ENCODE data around the gene FUT7. TPM values are rescaled to one million over a fixed set of nuclear protein-coding genes. Genes with fewer than 3 reads are reported as not detected.

The FUT7 gene
- total RNA-seq, 1 experiment from 2014 or later = not detected

DNA sequence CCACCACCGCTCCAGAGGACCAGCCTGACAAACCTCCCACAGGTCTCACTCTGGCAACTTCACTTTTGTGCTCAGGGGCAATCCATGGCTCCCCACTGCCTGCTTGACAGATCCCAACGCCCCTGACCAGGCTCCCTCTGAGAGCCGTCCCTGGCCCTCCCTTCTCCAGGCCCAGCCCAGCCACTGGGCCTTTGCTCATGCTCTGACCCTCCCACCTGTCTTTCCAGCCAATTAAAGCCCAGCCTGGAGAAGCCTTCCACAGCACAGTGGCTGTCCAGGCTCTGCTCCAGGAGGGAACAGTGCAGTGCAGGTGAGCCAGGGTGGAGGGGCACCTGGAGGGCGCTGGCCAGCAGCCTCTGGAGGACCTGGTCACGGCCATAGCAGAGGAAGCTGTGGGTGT is 18.7 kb upstream of the FUT7 start:
- DNase-seq (ENCODE audit: low read depth) = no peak

DNA sequence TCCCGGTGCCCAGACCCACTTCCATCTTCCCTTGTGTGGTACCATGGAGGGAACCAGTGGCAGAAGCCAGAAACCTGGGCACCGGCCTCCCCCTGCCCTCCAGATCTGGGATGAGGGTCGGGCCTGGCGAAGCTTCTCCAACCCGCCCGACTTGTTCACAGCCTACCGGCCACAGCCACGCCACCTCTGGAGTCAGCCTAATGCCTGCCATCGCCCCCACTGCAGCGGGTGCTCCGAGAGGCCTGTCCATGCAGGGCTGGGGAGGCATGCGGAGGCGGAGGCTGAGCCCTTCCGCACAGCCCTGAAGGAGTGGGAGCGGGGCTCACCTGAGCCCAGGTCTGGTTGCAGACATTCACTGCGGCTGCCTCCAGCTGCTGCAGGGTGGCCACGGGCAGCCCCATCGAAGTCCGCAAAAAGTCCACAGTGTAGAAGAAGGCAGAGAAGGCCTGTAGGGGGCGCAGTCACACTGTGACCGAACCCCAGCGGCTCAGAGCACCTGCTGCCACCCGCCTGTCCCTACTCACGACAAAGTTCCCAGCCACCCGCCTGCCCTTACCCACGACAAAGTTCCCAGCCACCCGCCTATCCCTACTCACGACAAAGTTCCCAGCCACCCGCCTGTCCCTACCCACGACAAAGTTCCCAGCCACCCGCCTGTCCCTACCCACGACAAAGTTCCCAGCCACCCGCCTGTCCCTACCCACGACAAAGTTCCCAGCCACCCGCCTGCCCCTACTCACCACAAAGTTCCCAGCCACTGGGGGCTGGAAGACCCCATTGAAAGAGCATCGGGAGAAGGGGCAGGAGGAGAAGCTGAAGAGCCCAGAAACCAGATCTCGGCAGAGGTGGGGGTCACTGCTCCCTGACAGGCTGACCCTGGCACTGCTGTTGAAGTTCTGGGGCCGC is 17.9 kb upstream of the FUT7 start:
- no peak for DNase-seq (ENCODE audit: low read depth)

DNA sequence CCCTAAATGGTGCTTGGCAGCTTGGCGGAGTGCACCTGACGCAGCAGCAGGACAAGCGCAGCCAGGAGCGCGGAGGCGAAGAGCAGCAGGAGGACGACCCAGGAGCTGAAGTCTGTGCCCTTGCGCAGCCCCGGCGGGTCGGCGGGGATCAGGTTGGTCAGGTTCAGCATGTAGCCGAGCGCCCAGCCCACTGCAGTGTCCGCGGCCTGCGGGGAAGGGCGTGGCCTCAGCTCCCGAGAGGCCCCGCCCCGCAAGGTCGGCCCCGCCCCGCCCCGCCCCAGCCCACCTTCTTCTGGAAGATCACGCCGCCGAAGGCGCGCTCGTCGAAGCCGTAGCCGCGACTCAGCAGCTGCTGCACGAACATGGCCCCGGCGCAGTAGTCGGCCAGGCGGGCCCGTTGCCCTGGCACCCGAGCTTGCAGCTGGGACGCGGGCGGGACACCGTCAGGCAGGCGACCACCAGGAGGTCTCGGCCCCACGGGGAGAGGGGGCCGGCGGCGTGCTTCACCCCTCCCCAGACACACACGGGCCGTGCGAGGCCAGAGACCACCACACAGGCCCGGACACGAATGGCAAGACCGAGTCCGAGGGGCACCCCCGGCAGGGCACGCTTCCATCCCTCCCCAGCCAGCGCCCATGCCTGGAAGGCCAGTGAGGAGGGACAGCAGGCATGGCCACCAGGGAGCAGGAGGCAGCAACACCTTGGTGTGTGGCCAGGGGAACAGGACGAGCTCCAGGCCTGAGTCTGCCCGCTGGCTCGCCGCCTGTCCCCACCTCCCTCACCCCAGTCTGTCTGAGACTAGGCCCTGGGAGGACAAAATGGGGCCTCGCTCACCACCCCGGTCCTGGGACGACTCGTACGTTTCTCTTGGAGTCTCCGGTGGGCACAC is 17.0 kb upstream of the FUT7 start:
- no peak for DNase-seq (ENCODE audit: low read depth)

DNA sequence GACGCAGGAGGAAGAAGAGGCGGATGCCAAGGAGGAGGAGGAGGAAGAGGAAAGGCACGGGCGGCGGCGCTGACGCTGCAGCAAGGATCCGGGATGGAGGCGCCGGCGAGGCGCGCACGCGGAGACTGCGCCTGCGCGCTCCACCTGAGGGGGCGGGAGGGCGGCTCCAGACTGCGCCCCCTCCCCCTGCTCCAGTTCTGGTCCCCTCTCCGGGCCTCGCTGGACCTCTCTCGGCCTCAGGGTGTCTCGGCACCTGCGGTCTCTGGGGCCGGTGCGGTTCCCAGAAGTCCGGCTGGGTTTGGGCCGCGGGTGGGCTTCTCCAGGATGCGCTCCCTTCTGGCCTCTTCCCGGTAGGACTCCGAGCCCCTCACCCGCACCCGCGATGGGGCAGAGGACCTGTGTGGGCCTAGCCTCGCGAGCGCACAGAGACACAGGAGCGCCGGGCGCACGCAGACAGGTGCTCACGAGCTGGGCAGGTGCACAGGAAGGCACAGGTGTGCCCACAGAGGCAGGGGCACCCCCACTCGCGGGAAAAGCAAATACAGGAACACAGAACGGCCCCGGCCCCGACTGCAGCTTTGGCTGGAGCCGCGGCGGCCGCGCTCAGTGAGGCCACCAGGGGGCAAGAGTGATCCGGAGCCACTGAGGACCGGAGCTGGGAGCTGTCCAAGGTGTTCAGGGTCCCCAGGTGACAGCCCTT is 14.3 kb upstream of the FUT7 start, which contains the start of gene NPDC1:
Gene NPDC1 (minus strand): TSS at position 90 of the 700 bp plus-strand sequence. CDS start 188 bp downstream, outside the sequence.
- peak; percentile 74 for DNase-seq (ENCODE audit: low read depth)

DNA sequence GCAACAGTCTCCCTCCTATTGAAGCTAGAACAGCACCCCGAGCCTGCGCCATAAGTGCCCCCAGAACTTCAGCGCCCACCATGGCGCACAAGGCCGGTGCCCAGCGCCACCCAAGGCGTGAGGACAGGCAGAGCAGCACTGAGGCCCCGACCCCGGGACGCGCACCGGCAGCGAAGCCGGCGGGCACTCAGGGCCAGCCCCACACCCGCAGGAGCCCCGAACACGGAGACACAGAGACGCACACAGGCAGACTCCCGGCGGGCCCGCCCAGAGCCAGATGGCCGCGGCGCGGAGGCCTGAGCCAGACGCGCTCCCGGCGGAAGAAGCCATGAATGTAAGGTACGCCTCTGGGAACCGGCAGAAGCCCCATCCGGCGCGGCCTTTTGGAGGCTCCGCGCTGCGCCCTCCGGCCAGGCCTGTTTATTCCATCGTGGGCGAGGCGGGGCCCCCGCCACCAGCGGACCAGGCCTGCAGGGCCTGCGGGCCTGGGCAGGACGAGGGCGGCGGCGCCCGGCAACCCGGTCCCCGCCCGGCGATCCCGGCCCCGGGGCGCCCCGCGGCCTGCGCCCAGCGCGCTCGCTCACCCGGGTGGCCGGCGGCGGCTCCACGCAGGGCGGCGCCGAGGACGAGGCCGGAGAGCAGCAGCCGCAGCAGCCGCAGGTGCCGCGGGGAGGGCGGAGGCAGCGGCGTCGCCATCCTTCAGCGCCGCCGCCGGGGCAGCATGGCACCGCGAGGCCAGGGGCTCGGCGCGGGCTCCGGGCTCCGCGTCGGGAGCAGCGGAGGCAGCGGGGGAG is 13.6 kb upstream of the FUT7 start:
- no peak for DNase-seq (ENCODE audit: low read depth)

DNA sequence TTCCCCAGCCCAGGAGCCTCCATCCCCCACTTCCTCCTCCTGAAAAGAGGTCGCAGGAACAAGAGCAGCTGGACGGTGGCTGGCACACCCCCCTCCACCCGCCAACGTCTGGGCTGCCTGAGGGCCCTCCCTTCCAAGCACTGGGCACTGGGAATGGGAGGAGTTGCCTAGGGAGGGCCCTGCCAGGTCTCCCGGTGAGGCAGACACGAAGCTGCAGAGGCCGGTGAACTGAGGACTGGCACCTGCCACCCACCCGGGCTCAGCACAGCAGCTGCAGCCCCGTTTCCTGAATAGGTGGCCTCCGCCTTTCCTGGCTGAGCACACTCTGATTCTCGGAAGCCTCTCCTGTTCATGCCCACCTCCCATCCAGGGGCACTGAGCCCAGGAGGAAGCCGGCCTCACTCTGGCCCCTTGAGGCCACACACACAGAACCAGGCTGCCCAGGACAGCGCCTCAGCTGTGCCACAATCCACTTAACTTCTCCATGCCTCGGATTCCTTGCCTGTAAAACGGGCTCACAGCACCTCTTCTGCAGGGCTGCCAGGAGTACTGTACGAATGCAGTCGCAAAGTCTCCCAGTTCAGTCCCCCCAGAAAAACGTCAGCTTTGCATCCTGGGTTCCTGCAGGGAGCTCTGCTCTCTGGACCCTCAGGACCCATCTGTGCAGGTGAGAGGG is 12.8 kb upstream of the FUT7 start:
- DNase-seq (ENCODE audit: low read depth) = no peak

DNA sequence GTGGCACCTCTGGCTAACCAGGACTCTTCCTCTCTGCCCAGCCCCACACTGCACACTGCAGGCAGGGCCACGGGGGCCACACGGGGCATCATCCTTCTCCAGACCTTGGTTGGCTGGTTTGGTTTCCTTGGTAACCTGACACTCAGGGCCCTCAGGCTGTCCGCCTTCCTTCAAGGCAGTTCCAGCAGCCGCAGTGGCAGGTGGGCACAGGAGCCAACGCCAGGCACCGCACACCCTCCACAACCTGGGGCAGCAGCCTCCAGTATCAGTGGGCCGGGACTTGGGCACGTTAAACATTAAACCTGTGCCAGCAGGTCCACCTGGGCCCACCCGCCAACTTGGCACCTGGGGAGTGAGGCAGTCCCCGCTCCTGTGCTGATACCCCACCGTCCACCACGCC is 12.1 kb upstream of the FUT7 start:
- DNase-seq (ENCODE audit: low read depth) = no peak

DNA sequence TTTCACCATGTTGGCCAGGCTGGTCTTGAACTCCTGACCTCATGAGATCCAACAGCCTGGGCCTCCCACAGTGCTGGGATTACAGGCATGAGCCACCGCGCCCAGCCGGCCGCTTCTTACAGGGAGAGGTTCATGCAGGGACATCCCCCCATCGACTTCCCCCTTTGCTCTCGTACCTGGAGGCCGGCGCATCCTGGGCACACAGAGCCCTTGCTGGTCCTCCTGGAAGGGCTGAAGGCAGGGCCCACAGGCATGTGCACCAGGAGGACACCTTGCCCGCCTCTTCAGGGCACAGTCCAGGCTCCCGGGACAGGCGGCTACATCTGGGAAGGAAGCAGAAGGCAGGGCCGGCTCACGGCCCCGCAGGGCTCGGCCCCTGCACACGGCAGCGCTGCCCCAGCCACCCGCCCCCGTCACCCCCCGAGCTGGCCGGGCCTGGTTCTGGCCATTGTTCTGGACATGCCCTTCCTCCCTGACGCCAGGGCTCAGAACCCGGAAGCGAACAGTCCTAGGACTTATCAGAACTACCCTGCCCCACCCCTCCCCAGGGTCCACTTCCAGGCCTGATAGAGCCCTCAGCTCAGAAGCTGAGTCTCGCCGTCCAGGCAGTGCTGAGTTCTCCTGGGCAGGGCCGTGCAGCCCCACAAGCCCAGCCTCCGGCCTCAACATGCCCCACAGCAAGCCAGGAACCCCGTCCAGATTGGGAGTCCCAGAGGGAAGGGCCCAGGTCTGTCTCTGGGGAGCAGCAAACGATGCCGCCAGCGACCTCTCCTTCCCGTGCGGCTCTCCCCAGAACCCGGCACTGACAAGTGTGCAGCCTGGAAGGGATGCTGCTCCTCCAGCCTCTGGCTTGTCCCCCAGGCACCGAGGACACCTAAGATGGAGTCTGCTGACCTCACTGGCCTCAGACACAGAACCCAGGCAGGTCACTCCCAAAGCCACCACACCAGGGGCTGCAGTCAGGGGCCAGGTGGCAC is 11.2 kb upstream of the FUT7 start:
- no peak for DNase-seq (ENCODE audit: low read depth)

DNA sequence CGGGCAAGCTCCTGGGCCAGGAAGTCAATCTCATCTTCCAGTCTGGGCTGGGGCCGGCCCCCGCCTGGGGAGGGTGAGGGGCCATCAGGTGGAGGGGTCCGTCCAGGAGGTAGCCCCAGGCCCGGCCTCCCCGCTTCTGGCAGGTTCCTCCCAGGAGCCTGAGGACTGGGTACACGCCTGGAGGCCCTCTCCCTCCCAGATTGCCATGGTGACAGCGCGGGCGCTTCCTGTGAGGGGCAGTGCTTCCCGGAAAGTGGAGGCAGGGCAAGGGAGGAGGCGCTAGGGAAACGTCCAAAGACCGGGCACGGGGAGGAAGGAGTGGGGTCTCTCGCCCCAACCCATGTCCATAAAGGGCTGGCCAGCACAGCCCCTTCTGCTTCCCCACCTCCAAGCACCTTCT is 9.2 kb upstream of the FUT7 start:
- DNase-seq (ENCODE audit: low read depth) = no peak

DNA sequence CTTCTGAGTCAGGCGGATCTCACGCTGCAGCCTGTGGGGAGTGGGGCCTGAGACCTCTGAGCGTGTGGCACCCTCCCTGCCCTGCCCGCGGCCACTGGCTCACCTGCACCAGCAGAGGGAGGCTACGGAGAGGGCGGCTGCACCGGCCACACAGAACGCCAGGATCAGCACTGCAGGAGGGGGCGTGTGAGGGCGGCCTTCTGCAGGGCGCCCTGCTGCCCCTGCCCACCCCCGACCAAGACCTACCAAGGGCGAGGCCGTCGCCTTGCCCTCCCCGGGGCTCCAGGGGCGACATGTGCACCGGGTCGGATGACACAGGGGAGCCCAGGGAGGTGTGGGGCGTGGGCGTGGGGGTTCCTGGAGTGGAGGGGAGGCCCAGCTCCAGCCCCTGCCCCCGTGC is 8.7 kb upstream of the FUT7 start:
- DNase-seq (ENCODE audit: low read depth) = no peak

DNA sequence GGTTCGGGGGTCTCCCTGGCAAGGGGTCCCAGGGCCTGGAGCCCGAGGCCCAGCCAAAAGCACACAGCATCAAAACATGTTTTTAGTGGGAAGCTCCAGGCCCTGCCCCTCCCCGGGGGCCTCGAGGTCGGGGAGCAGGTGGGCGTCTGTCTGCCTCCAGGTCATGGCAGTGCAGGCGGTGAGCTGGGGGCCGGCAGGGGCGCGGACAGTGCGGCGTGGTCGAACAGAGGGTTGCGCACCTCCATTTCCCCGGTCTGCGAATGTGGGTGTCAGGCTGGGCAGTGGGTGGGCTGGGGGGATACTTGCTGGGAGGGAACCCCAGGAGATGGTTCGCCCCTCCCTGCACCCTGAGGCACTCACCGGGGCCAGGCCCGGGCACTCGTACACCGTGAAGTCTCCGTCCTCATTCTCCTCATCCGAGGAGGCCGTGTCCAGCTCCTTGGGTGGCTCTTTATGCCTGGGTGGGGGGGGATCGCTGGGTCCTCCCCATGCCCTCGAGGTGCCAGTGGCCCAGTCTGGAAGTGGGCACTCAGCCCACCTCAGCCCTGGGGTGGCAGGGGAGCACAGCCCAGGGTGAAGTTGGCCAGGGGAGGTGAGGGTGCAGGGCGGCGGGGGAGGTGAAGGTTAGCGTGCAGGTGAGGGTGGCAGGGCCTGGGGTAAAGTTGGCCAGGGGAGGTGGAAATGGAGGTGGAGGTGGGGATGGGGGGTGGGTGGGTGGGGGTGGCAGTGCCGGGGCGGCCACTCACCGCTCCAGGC is 7.9 kb upstream of the FUT7 start:
- DNase-seq (ENCODE audit: low read depth) = no peak

DNA sequence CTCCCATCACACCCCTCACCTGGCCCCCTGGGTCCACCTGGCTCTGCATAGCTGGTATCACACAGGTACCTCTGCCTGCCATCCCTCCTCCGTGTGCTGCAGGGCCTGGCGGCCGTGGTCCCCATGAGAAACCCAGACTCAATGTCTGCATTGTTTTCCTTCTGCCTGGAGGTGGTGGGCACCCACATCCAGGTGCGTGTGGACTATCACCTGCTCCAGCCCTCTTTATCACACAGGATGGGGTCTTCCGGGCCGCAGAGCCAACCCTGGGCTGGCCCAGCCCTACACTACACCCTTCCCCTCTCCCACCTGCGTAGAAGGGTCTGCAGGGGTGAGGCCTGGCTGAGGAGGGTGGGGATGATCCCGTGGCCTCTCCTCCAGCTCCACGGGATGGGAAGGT is 7.0 kb upstream of the FUT7 start:
- no peak for DNase-seq (ENCODE audit: low read depth)

DNA sequence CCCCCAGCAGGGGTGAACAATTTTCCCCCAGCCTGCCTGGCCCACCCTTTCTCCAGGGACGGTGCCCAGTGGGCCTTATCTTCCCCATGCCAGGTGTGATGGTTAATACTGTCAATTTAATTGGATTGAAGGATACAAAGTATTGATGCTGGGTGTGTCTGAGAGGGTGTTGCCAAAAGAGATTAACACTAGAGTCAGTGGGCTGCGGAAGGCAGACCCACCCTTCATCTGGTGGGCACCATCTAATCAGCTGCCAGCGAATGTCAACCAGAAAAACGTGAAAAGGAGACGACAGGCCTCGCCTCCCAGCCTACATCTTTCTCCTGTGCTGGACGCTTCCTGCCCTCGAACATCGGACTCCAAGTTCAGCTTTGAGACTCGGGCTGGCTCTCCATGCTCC is 5.6 kb upstream of the FUT7 start:
- no peak for DNase-seq (ENCODE audit: low read depth)

DNA sequence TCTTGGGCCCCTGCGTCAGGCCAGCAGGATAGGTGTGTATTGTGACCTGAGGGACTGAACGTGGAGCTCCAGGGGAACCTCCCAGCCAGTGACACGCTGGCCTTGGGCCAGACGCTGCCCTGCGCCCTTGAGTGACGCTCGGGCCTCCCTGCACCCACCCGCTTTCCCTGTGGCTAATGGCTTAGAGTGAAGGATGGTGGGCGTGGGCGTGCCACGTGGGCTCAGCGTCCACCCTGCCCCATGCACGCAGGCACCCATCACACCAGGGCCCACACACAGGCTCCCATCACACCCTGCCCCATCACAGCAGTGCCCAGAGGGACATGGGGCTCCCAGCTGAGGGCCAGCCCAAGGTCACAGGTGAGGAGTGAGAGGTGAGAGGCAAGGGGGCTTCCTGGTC is 5.1 kb upstream of the FUT7 start:
- no peak for DNase-seq (ENCODE audit: low read depth)

DNA sequence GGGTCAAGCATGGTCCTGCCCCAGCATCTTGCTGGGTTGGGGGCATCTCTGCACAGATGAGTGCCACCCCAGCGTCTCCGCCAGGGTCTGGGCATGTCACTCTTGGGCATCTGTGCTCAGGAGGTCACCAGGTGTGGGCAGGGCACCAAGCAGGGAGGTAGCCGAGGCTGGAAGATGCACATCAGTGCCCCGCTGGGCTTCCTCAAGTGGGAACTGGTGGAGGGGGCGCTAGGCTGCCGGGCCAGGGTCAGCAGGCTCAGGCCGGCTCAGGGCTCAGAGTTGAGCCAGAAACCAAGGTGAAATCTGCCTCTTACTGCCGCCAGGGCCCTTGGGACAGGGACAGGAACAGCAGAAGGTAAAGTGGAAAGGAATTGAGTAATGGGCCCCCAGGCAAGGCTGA is 4.0 kb upstream of the FUT7 start:
- DNase-seq (ENCODE audit: low read depth) = no peak

DNA sequence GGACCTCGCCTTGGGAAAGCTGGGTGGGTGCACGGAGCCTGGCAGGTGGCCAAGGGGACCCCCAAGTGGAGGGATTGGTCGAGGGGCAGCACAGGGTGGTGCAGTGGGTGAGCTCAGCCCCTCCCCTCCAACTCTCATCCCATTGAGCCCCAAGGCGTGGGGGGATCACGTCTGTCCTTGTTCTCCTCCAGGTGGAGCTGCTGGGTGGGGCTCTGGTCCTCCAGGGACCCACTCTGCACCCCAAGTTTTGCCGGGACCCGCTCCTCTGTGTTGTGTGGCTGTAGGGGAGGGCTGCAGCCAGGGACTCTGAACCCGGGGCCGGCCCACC is 3.6 kb upstream of the FUT7 start:
- no peak for DNase-seq (ENCODE audit: low read depth)

DNA sequence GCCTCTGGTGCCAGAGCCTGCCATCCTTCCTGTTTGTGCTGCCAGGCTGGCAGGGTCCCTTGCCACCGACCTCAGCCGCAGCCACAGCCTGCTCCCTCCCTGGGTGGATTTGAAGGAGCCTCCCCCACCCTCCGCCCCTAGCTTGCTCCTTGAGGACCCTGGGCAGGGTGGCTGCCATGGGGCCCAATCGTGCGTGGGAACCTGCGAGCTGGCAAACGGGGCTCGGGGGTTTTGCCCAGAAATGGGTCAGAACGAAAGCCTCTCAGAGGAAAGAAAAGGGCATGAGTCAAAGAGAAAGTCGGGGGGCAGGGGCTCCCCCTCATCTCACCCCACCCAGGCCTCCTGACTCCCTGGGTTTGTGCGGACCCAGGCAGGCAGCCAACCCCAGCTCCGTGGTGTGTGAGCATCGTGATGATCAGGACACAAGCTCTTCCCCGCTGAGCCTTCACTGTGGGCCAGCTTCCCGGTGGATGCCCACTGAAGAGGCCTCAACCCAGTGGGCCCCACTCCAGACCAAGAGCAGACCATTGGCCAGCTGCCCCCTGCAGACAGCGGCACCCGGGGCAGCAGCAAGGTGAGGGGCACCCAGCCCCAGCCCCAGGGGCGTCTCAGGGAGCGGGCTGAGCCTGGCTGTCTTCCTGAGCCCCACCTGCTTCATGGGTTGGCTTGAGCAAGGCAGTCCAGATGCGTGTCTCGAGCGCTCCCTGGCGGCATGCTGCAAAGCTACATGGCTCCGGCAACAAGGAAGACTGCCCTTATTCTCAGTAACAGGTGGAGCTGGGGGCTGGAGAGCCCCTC is 3.0 kb upstream of the FUT7 start:
- peak; percentile 70 for DNase-seq (ENCODE audit: low read depth)

Measured in HT1080 (cell line).